ENCODE results near the gene PHLPP2. TPM values are rescaled to one million over a fixed set of nuclear protein-coding genes. Genes with fewer than 3 reads are reported as not detected.
"Not testable (repeated sequence)": the region's sequence is repeated elsewhere in the genome, so short reads cannot be mapped to it uniquely, and the experiment has no call there.

Gene PHLPP2
- total RNA-seq, 1 donor from 2014 or later = 12.5 TPM

DNA sequence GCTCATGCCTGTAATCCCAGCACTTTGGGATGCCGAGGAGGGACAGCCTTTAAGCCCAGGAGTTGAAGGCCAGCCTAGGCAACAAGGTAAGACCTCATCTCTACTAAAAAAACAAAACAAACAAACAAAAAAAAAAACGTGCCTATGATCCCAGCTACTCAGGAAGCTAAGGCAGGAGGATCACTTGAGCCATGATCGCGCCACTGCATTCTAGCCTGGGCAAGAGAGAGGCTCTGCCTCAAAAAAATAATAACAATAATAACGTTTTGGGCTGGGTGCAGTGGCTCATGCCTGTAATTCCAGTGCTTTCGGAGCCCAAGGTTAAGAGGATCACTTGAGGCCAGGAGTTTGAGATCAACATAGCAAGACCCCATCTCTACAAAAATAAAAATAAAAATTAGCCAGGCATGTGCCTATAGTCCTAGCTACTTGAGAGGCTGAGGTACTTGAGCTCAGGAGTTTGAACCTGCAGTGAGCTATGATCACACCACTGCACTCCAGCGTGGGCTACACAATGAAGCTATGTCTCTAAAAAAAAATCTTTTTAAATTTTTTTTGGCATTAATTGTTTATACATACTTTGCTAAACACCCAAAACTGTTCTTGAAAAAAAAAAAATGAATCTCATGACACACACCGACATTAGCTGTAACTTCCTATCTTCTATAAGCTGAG lies 3.3 kb downstream of the PHLPP2 start:
- DNase-seq (ENCODE audit: low read depth) = no peak

DNA sequence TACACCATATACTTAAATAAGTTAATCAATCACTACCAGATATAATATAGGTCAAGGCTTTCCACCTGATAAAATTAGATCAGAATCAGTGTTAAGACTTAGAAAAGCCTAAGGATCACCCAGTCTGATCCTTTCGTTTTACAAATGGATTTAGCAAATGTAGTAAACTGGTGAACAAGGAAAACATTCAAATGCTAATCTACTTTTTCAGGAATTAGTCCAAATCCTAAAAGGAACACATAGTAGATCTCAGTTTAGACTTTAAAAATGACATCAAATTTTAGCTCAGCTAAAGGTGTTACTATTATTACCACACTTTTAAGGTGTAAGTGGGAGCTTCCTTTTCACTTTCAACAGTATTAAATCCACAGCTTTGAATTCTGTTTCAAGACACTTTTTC lies 12.0 kb downstream of the PHLPP2 start:
- DNase-seq (ENCODE audit: low read depth) = no peak

DNA sequence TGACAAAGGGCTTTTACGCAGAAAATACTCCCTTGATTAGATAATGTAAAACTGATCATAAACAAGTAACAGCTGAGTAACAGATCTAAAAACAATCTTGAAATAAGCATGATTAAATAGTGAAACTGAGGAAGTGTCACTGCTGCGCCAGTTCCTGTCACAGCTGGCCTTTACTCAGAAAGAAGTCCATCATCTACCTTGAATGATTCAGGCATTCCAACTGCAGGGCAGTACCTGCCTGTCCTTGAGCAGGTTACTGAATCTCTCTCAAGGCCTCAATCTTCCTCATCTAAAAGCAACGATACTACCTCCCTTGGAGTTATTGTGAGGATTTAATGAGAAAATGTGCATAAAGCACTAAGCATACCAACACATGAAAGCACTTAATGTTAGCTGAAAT lies 12.7 kb downstream of the PHLPP2 start:
- DNase-seq (ENCODE audit: low read depth) = no peak

GRCh38 chr16:71709229-71709781 lies 15.2 kb downstream of the PHLPP2 start:
- peak; percentile 73 for DNase-seq (ENCODE audit: low read depth)

DNA sequence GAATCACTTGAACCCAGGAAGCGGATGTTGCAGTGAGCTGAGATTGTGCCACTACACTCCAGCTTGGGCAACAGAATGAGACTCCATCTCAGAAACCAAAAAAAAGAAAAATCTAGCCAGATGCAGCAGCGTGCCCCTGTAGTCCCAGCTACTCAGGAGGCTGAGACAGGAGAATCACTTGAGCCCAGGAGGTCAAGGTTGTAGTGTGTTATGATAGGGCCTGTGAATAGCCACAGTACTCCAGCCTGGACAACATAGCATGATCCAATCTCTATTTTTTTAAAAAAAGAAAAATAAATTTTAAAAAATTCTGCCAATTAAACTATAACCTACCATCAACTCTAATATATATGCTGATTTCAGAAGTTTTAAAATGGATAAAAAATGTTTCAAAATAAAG lies 15.8 kb downstream of the PHLPP2 start:
- no peak for DNase-seq (ENCODE audit: low read depth)

DNA sequence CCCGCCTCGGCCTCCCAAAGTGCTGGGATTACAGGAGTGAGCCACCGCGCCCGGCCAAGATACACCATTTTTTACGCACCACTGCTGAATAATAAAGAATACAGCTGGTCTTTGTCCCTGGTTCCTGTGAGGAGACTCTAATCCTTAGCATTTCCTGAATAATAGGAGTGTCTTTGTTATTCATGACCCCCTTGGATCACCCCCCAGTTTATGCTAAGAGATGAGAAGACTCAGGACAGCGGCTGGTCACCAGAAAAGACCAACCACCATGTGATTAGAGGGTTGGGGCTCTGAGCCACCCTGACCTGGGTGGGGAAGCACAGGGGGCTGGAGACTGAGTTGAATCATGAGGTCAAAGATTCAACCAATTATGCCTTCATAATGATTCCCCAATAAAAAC lies 17.3 kb downstream of the PHLPP2 start:
- DNase-seq (ENCODE audit: low read depth) = no peak

- no peak for DNase-seq (ENCODE audit: low read depth)
These were observed 18.5 kb downstream of the PHLPP2 start for GRCh38 chr16:71706046-71706445.

DNA sequence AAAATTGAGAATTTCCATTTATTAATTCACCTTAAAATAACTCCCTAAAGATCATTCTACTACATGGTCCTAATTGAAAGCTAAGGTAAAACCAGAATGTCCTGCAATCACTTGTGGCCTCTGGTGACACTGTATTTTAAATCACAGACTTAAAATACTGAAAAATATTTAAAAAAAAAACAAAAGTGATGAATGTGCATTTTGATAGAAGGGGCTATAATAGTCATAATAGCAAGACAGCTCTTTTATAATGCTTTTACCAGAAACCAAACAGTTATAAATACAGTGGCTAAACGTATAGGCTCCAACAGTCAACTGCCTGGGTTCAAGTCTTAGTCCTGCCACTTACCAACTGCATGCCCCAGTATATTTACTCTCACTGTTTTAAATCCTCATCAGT lies 21.2 kb downstream of the PHLPP2 start:
- DNase-seq (ENCODE audit: low read depth) = no peak

DNA sequence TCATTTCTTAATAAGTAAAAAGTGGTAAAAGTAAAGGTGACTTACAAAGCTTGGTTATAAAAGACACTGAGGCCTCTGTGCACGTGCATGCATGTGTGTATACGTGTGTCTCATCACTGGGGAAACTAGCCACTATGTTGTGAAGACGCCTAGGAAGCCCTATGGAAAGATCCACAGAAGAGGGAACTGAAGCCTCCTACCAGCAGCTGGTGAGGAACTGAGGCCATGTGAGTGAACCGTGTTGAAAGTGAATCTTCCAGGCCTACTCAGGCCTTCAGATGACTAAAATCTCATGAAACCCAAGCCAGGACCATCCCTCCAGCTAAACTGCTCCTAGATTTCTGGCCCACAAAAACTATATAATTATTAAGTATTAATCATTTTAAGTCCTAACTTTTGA lies 23.7 kb downstream of the PHLPP2 start:
- DNase-seq (ENCODE audit: low read depth) = no peak

GRCh38 chr16:71698491-71698890 lies 26.0 kb downstream of the PHLPP2 start:
- no peak for DNase-seq (ENCODE audit: low read depth)

DNA sequence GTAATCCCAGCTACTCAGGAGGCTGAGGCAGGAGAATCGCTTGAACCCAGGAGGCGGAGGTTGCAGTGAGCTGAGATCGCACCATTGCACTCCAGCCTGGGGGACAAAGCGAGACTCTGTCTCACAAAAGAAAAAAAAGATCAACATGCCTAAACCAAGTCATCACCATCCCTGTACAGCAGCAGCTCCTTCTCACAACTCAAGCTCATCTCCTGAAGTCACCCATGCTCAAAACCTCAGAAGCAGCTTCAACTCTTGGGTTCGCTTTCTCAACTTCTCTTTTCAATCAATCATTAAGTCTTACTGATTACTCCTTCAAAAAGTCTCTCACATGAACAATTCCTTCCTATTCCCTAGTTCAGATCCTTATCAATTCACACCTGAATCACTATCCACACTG lies 31.3 kb downstream of the PHLPP2 start:
- DNase-seq (ENCODE audit: low read depth) = no peak

GRCh38 chr16:71689901-71690300 lies 34.6 kb downstream of the PHLPP2 start:
- no peak for DNase-seq (ENCODE audit: low read depth)

GRCh38 chr16:71687861-71688260 lies 36.6 kb downstream of the PHLPP2 start:
- DNase-seq (ENCODE audit: low read depth) = no peak

DNA sequence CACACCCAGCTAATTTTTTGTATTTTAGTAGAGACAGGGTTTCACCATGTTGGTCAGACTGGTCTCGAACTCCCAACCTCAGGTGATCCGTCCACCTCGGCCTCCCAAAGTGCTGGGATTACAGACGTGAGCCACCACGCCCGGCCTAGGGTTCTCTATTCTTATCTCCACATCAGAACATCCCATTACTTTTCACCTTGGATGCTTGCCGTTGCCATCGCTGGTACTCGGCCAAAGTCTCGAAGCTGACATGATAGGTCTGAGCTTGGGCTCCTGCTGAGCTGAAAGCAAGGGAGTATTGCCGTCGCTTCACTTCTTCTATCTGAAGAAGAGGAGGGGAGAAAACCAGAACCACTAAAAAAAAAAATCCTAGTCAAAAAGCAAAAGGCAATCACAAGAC lies 40.2 kb downstream of the PHLPP2 start:
- DNase-seq (ENCODE audit: low read depth) = not testable (repeated sequence)

- no peak for DNase-seq (ENCODE audit: low read depth)
These were observed 43.1 kb downstream of the PHLPP2 start for GRCh38 chr16:71681360-71681759.

GRCh38 chr16:71676236-71676635 lies 48.3 kb downstream of the PHLPP2 start:
- DNase-seq (ENCODE audit: low read depth) = no peak

DNA sequence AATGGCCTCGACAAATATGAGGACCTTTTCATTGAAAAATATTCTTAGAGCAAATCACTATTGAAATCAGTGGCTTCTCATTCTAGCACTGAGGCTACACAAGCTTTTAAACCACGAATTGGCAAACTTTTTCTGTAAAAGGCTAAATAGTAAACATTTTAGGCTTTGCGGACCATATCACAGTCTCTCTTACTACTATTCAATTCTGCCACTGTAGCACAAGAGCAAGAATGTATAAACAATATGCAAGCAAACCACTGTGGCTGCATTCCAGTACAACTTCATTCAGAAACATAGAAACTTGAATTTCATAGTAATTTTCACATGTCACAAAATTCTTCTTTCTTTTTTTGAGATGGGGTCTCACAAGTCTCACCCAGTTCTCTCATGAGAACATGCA lies 49.1 kb downstream of the PHLPP2 start:
- DNase-seq (ENCODE audit: low read depth) = no peak

GRCh38 chr16:71674229-71674628 lies 50.3 kb downstream of the PHLPP2 start:
- DNase-seq (ENCODE audit: low read depth) = no peak

DNA sequence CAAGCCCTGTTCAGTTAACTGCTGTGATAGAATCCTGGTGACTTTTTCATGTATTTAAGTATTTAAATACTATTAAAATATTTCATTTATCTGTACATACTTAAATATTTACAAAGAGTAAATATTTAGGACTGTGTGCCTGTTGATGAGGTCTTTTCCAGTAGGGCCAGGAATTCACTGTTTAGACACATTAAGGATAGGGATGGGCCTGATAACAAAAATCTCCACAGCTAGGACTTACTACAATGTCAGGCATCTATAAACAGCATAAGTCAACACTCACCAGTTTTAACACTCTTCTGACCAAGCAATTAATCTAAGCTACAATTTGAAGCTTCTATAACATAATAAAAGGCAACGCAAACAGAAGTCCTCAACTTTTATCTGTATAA lies 50.9 kb downstream of the PHLPP2 start:
- DNase-seq (ENCODE audit: low read depth) = no peak

- no peak for DNase-seq (ENCODE audit: low read depth)
These were observed 51.5 kb downstream of the PHLPP2 start for GRCh38 chr16:71672803-71673581.

DNA sequence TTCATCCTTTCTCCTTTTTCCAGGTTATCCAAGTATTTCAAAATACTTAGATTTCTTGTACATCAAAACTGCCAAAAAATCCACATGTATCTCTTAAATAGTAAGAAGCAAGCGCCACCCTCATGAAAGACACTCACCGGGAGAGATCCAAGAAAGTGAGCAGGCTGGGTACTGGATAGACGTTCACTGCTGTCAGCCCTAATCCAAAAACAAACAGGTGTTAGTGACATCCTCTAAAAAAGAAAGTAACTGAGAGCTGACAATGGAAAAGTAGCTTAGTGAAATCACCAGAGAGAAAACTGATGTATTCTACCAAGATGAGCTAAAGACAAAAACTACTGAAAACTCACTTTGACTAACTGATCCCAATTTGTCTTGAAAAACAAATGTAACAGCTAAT lies 52.4 kb downstream of the PHLPP2 start:
- DNase-seq (ENCODE audit: low read depth) = no peak

GRCh38 chr16:71671165-71671564 lies 53.3 kb downstream of the PHLPP2 start:
- DNase-seq (ENCODE audit: low read depth) = no peak

DNA sequence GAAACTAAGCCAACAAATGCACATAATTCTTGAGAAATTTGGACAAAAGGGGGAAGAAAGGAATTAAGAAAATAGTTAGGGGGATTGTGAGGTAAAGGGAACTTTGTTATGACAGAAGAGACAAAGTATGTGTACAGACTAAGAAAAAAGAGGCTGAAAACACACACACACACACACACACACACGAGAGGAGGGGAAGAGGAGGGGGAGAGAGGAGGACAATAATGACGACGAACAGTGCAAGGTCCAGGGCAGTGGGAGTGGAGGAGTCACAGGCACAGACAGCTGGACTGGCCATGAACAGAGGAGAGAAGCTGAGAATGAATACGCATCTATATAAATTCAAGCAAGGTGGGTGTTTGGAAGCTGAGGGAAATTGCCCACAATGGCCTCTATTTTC lies 54.0 kb downstream of the PHLPP2 start:
- no peak for DNase-seq (ENCODE audit: low read depth)

All from renal cortical epithelial cell (primary cell).